LNCaP clone FGC (cell line): ENCODE results near the gene KIF1A.

Experiments
- DNase-seq: peaks from one replicate; pipeline ENCODE4 v3.0.0-alpha.2; 2011; ENCODE audit warnings: low read depth
- H3K4me3 ChIP-seq: 2 replicates; pipeline ENCODE4 v1.5.1; 2011; ENCODE audit warnings: mild to moderate bottlenecking, low read depth, low read length, control low read depth
- CTCF ChIP-seq: IDR thresholded peaks from 2 replicates; pipeline ENCODE4 v1.5.1; 2012; ENCODE audit warnings: mild to moderate bottlenecking; ENCODE audit not compliant: control insufficient read depth, insufficient read depth; ENCODE audit errors: extremely low read depth

KIF1A gene

DNA sequence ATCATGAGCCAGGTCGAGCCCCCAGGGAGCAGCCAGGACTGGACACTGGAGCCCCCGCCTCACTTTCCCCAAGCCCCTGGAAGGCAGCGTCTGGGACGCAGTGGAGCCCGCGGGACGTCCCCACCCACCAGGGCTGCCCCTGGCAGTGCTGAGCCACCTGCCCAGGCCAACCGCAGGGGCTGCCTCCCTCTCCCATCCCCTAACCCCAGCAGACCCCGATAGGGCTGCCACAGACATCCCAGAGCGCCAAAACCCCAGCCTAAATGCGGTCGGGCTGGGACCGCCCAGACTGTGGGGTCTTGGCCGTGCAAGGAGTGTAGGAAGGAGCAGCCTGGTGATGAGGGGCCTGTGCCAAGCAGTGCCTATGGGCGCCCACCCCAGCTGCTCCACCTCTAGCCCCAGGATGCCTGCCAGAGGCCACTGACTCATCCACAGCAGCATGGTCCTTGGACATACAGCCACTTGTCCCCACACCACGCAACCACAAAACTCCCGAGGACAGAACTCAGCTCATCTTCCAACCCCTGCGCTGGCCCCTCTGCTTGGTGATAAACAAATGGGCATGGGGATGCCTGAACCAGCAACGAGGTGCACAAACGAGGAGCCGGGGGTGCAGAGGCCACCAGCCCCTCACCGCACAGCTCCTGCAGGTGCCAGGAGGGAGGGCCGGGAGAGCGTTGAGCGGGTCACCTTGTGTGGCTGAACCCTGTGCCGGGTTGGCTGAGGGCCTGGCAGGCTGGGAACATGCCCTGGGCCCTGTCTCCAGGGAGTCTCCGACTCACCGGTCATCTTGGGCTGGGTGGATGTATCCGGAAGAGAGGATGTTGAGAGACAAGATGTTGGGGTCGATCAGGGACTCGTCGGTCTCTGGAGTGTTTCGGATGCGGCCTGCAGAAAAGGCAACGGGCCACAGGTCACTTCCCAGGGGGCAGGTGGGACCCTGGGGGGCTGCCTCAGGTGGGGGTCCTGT, 83.5 kb downstream of the KIF1A start:
- H3K4me3 ChIP-seq, result no peak overlapping the region
- DNase-seq, result no peak
- no peak for TF ChIP-seq CTCF

DNA sequence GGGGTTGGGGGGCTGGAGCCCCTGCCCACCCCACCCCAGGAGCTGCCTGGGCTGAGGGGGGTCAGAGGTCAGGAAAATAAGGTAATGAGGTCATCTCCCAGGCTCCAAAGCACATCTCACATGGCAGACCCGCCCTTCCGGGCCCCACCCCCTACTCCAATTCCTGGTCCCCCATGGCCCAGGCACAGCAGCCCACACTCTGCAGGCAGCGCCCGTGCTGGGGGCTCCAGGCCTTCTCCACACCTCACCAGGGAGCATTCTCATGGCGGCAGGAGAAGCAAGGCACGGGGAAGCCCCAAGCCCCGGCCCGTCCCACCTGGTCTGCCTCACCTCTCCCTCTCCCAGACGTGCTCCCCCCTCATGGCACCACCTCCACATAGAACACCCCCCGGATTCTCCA, 84.5 kb downstream of the KIF1A start:
- no peak for TF ChIP-seq CTCF
- no peak overlapping the region for H3K4me3 ChIP-seq
- DNase-seq, result no peak

- TF ChIP-seq CTCF, result no peak
- no peak overlapping the region for H3K4me3 ChIP-seq
- no peak for DNase-seq
Measured at GRCh38 chr2:240734756-240735155, 85.3 kb downstream of the KIF1A start.

DNA sequence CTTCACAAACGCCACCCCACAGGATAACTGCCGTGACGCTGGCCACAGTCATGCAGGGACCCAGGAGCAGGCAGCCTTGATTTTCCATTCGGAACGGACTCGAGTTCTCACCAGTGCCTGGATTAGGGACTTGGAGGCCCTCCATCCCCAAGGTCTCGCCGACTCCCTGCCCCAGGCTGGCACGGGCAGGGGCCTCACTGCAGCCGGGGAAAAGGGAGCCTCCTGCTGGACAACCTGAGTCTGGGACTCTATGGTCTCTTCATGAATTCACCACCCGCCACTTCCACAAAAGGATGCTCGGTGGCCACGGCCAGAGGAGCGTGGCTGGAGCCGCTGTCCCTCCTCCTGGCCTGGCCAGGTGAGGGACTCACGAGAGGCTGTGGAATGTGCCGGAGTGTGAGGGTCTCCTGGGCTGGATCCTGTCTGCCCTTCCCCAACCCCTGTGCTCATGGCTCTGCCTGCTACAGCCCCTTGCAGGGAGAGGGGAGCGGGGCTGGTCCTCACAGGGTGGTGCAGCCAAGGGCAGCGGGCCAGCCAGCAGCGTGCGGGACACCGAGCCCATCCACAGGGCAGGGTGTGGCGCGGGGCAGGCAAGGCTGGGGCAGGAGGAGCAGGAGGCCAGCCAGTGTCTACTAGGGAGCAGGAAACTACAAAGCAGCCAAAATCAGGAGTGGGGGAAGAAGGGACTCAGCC, 86.1 kb downstream of the KIF1A start:
- TF ChIP-seq CTCF, result no peak
- no peak overlapping the region for H3K4me3 ChIP-seq
- no peak for DNase-seq

- no peak for DNase-seq
- no peak overlapping the region for H3K4me3 ChIP-seq
- TF ChIP-seq CTCF, result no peak
Measured at GRCh38 chr2:240732911-240733622, 87.0 kb downstream of the KIF1A start.

GRCh38 chr2:240732184-240732583, 87.8 kb downstream of the KIF1A start:
- DNase-seq, result no peak
- TF ChIP-seq CTCF, result no peak

More at GRCh38 chr2:240732184-240732583, 87.8 kb downstream of the KIF1A start:
- H3K4me3 ChIP-seq, result no peak overlapping the region
